T1000 (cell line): ENCODE results near the gene TIAM1.

Experiments
- DNase-seq: peaks from one replicate; lab custom pipeline; 2025; ENCODE audit warnings: mixed read lengths; lab: John Stamatoyannopoulos, UW

The TIAM1 gene

GRCh38 chr21:31283025-31283424, 61.0 kb downstream of the TIAM1 start:
- DNase-seq, result no peak

GRCh38 chr21:31282095-31282709, 61.9 kb downstream of the TIAM1 start:
- DNase-seq, result peak; percentile 69

DNA sequence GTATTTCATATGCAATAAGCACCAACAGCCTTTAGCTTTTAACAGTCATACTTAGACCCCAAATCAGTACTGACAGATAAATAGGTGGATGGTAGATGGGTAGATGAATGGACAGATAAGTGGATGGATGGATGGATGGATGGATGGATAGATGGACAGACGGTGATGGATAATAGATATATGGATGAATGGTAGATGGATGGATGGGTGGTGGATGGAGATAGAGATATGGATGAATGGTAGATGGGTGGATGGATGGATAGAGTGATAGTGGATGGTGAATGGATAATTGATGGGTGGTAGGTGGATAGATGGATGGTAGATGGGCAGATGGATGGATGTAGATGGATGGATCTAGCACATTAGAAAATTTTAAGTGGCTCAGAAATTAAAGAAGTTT, 62.5 kb downstream of the TIAM1 start:
- DNase-seq, result no peak

DNA sequence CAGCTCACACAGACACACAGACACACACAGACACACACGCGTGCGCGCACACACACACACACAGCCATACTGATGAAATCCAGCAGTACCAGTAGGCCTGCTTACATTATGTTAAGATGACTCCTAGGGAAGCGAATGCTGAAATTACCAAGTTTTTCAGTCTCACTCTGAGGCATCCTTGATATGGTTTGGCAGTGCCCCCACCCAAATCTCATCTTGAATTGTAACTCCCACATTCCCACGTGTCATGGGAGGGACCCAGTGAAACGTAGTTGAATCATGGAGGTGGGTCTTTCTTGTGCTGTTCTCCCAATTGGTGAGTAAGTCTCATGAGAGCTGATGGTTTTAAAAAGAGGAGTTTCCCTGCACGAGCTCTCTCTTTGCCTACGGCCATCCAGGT, 64.1 kb downstream of the TIAM1 start:
- no peak for DNase-seq

DNA sequence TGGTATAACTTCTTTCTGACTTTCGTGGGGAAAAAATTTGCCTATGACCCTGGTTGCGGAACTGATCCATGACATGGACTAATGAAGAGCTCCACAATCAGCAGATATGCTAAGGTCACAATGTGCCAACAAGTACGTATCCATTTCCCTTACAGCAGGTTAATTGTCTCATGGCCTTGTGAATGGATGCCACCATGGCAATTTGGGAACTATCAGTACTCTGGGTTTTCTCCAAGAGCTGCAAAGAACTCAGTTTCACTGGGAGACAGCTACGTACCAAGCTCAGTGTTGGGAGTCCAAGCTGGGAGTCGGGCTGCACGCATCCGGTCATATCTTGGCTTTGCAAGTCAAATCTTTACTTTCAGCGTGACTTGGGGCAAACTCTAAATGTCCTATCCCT, 64.8 kb downstream of the TIAM1 start:
- no peak for DNase-seq

GRCh38 chr21:31278511-31279130, 65.4 kb downstream of the TIAM1 start:
- DNase-seq, result no peak

- DNase-seq, result no peak
These were observed 67.4 kb downstream of the TIAM1 start for GRCh38 chr21:31276663-31277062.

DNA sequence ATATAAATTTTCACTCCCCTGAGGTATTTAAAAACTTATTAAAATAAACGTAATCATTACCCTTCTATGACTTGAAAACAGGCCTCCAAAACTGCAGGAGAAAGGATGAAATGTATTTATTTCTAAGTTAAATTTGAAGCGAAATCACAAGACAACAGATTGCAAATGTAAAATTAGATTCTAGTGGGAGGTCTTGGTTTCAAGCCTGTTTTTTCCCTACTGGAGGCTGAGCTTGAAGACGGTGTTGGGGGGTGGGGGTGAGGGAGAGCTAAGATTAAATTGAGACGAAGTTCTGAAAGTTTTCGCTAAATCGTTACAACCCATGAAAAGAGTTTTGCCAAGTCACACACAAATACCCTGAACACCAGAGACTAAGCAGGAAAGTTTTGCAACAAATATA, 68.2 kb downstream of the TIAM1 start:
- DNase-seq, result no peak

DNA sequence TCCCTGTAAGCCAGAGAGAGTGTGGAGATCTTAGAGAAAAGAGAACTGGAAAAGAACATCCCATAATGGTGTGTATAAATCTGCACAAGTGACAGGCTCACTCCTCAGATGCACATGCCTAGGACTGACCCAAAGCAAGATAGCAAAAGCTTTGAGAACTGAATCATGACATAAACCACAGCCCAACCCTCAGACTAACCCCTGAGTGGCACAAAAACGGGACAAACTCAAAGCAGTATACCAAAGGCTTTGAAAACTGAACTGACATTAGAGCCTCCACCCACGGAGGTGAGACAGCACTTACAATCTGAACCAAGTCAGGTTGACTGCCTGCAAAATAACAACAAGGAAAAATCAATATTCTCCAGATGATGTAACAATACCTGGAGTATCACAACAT, 70.8 kb downstream of the TIAM1 start:
- no peak for DNase-seq

GRCh38 chr21:31268090-31268489, 76.0 kb downstream of the TIAM1 start:
- DNase-seq, result no peak

DNA sequence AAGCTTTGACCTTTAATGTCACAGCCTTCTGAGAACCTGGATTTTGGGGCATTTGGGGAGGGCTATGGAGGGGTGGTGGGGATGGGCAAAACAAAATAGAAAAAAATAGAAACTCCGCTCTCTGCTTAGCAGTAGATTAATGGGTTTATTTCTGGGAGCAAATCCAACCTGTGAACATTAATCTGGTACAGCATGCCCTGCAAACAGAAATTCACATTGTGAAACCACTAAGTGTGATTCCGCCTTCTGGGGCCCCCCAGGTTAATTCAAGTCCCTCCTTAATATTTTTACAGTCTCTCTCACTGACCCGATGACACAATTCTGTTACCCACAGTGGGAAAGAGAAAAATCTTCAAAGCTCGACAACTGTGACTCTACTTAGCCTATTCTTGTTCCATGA, 76.4 kb downstream of the TIAM1 start:
- DNase-seq, result no peak

- DNase-seq, result no peak
These were observed 77.8 kb downstream of the TIAM1 start for GRCh38 chr21:31266241-31266640.

DNA sequence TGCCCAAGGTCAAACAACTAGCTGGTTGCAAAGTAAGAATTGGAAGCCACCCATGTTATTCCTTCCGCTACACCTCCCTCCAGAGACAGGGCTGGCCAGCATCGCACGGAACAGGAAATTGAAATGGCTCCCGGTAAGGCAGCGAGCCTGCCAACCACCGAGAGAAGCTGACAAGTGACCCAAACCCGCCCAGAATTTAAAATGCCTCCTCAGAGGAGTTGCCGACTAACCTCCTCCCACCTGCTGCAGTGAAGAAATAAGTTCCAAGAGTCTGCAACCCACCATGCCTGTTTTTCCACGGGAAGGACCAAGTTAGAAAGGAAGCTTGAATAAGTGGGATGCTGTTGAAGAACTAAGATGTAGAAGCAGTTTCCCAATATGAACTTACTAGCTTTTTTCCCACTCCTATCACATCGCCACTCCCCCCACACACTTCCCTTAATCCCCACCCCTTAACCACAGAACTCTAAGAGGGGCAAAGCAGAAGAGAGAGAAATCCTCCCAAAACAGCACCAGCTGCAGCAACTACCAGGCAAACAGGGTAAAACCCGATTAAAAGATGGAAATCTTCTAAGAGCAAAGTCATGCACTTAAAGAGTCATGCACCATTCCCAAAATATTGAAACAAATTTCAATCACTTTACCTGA, 78.6 kb downstream of the TIAM1 start:
- DNase-seq, result no peak

DNA sequence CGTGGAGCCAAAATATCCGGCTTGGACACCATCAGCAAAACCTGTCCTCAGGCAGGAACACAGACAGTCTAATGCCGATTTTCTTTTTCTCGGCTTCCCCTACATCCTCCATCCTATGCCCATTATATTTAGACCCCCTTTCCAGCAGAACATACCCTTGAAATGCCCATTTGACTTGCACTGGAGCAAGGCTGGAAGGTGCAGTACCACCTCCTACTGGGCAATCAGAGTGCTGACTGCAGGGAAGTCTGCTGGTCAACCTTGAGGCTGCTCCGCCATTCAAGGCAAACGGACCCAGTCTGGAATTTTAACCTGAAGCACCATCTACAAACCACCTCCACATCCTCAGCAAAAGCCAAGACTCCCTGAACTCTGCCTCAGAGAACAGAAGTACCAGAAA, 79.5 kb downstream of the TIAM1 start:
- DNase-seq, result no peak

DNA sequence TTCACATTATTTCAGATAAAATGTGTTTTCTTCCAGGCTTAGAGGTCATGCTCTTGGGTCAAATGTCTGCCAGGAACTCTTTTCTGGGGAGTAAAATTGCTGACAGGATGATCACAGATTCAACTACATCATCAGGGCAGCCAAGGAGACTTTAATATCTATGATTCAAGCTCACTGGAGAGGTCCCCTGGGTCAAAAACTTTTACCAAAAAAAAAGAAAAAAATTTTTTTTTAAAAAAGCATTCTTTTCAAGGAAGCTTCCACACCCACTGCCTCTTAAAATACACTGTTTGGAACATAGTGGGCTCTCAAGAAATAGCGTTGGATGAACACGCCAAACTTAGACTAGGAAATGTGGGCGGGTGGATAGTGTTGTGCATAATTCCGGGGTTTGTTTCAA, 81.3 kb downstream of the TIAM1 start:
- no peak for DNase-seq

DNA sequence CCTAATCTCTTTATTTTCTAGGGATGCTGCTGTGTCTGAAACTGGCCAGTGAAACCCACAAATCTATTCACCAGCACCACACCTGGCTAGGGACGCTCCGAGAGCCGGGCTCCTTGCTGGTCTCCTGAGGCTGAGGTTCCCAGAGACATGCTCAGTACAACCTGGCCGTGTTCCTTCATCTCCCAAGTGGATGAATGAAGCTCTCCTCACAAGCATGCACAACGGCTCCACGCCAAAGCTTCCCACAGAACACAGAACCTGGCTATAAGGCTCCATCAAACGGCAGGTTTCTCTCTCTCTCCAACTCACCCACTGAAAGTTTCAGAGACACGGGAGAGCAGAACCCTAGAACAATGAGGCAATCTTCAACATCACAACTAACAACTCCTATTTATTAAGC, 82.3 kb downstream of the TIAM1 start:
- DNase-seq, result no peak

GRCh38 chr21:31260790-31261189, 83.3 kb downstream of the TIAM1 start:
- DNase-seq, result no peak

GRCh38 chr21:31258073-31258472, 86.0 kb downstream of the TIAM1 start:
- no peak for DNase-seq

GRCh38 chr21:31257265-31257664, 86.8 kb downstream of the TIAM1 start:
- DNase-seq, result no peak

DNA sequence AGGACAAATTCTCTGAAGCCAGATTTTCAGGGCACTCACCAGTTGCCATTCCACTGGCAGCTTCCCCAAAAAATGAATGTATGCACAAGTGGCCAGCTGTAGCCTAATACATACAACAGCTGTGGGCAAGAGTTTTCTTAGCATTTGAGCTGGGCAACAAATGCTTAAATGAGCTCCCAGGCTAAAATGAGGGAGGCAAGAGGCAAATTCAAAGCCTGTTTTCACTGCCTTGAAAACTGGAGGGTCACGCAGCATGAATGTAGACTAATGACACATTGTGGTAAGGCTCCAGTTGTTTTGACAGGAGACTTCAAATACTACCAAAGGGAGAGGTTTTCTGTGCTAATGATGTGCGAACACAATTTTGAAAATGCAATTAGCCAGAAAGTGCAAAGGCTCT, 88.2 kb downstream of the TIAM1 start:
- DNase-seq, result no peak

DNA sequence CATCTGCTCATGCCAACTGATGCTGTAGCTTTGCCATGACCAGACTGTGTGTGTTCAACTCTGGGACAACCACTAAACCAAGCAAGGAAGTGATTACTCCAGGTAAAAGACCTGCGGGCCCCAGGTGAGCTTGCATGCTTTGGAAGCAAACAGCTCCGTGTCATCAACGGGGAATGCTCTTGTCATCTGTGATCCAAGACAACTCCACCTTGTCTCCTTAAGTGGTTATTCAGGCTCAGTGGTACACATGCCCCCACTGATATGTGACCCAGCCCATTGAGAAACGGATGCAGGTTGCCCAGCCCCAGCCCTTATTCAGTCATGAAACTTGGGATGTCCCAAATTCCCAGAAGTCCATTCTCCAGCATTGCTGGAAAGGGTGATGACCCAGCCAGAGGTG, 89.0 kb downstream of the TIAM1 start:
- DNase-seq, result no peak

DNA sequence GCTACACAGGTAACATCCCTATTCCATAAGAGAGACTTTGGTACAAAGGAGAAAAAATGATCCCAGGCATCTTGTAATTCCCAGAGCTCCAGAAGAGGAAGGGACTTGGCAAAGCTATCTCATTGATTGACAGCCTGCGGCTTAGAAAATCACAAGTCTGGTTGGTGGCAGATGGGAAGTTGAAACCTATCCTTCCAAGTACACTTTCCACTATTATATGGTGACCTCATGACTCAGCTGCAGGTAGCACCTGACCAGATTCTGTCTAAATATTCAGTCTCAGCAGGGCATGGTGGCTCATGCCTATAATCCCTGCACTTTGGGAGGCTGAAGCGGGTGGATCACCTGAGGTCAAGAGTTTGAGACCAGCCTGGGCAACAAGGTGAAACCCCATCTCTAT, 89.9 kb downstream of the TIAM1 start:
- DNase-seq, result no peak

- no peak for DNase-seq
These were observed 90.4 kb downstream of the TIAM1 start for GRCh38 chr21:31253684-31254083.

DNA sequence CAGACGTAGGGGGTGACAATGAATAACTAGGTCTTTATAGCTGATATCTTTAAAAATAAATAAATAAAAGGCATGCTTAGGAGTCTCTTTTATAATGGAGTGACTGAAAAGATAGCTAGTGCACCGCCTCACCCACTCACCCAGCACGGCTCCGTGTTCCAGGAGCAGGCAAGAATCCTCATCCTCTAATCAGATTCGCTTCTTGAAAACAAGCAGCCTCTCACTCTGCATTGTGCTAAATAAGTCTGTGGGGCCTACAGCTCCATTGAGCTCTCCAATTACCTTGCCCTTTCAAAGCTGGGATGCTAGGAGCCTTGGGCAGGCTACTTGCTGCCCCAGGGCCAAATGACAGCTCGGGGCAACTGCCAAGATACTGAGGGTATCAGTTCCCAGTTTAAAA, 91.5 kb downstream of the TIAM1 start:
- DNase-seq, result no peak
